ENCODE results near the gene ANKRD34A. TPM values are rescaled to one million over a fixed set of nuclear protein-coding genes. Genes with fewer than 3 reads are reported as not detected.

Gene ANKRD34A
- total and polyA plus RNA-seq, 2 of the 13 experiments (the other 11 are each of a cell fraction or from before 2014, with no cell fraction given) = 0.05 to 0.07 TPM

DNA sequence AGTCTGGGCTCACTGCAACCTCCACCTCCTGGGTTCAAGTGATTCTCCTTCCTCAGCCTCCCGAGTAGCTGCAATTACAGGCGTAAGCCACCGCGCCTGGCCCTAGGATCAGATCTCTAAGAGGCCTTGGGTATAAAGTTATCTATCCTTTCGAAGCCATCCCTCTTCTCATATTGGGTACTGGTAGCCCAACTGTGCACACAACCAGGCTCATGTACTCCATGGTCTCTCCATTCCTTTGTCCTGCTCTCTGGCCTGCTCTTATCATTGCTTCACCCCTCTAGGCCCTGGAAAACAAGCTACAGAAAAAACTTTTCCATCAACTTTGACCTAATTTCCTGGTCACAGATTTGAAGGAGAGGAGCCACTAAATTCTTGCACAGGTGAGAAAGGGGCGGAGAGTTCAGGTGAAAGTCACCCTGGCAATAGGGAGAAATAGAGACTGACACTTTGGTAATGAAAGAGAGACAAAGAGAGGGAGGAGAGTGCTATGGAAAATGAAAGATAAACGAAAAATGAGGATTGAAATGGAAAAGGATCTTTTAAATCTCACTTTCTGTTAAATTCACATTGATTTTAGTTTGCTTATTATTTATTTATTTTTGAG is 26.0 kb upstream of the ANKRD34A start (continued):
- TF ChIP-seq ZFX (CRISPR knock-in tag; IDR thresholded peaks at IDR 0.05; ENCODE audit: low read depth) (0 out of 2 replicates have a peak, but pooled peaks have one; percentile 19), ZNF691 (CRISPR knock-in tag; IDR thresholded peaks at IDR 0.05; ENCODE audit: borderline replicate concordance, low read depth) (no peak), ZNF615 (CRISPR knock-in tag; IDR thresholded peaks at IDR 0.05; ENCODE audit: borderline replicate concordance) (no peak), MXD3 (CRISPR knock-in tag; IDR thresholded peaks at IDR 0.05) (no peak), KLF13 (CRISPR knock-in tag; IDR thresholded peaks at IDR 0.05) (no peak), CHD2 (IDR thresholded peaks at IDR 0.05; ENCODE audit: low read depth, low read length) (no peak)
- TF ChIP-seq, protein P1, sequence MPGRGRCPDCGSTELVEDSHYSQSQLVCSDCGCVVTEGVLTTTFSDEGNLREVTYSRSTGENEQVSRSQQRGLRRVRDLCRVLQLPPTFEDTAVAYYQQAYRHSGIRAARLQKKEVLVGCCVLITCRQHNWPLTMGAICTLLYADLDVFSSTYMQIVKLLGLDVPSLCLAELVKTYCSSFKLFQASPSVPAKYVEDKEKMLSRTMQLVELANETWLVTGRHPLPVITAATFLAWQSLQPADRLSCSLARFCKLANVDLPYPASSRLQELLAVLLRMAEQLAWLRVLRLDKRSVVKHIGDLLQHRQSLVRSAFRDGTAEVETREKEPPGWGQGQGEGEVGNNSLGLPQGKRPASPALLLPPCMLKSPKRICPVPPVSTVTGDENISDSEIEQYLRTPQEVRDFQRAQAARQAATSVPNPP (CRISPR knock-in tag; IDR thresholded peaks at IDR 0.05) = no peak
- TF ChIP-seq, protein P2, sequence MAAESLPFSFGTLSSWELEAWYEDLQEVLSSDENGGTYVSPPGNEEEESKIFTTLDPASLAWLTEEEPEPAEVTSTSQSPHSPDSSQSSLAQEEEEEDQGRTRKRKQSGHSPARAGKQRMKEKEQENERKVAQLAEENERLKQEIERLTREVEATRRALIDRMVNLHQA (CRISPR knock-in tag; IDR thresholded peaks at IDR 0.05) = no peak

- no peak for DNase-seq (ENCODE audit: low spot score)
- Histone ChIP-seq H3K4me1 (ENCODE audit: insufficient read depth, low read length) (peaks cover 78% of the 10 kb centered on the region), H3K4me3 (replicated peaks in 1 of 3; ENCODE audit: insufficient read depth in 1 of 3, low read depth in 2 of 3, low read length in 3 of 3) (no peak overlapping the region), H3K27me3 (ENCODE audit: control insufficient read depth in 1 of 2, insufficient read depth in 2 of 2, low read length in 2 of 2) (no peaks in the 10 kb centered on the region), H3K36me3 (replicated peaks in 1 of 2; ENCODE audit: control insufficient read depth in 1 of 2, insufficient read depth in 2 of 2, low read length in 2 of 2) (peaks cover 2 to 6% of the 10 kb centered on the region in 2 experiments; a peak in 2 of 5 replicates), H3K9ac (ENCODE audit: insufficient read depth, low read depth, low read length) (no peak overlapping the region), H4K20me1 (ENCODE audit: insufficient read depth, low read length) (peaks cover 25% of the 10 kb centered on the region), H3K79me2 (ENCODE audit: insufficient read depth, low read length) (peaks cover 4% of the 10 kb centered on the region), H3K4me2 (ENCODE audit: low read depth, low read length) (no peak overlapping the region), H3K9me3 (ENCODE audit: low read length) (no peaks in the 10 kb centered on the region), H3K27ac (ENCODE audit: extremely low read length, insufficient read depth, low read length) (no peak overlapping the region), H2AFZ (ENCODE audit: low read length) (no peak overlapping the region)
- intact Hi-C loops (cut with micrococcal nuclease; ENCODE audit: unreplicated experiment) (no loop called here), in situ Hi-C loops (cut with HindIII; ENCODE audit: extremely low pct_ligation_motif_present, low pct_unique_long_range_greater_than_20kb) (no loop called here)
- FAIRE-seq = no peak
- ATAC-seq = no peak
- WGBS (ENCODE audit: low lambda C conversion rate) = 47% methylated on average over 5 of the region's 5 CpGs
- ChIA-PET CTCF (ENCODE audit: low intra/inter-chr PET ratio, low total read pairs) (no interaction called here), POLR2A (interaction anchor here (1.6 kb wide), 1 partner anchor 9 kb away, joined by 4 read pairs; no protein-coding TSS in a partner anchor)
- no TSS peak for BruUV-seq (replicated peaks)
- TF ChIP-seq IKZF4 (CRISPR knock-in tag; IDR thresholded peaks at IDR 0.05; ENCODE audit: borderline replicate concordance, low read depth, not compliant biosample characterization) (no peak), TEAD3 (CRISPR knock-in tag; optimal IDR thresholded peaks at IDR 0.05; ENCODE audit: borderline replicate concordance) (no peak), FOXO1 (CRISPR knock-in tag; IDR thresholded peaks at IDR 0.05) (no peak), ZNF776 (CRISPR knock-in tag; IDR thresholded peaks at IDR 0.05) (no peak), RARA (CRISPR knock-in tag; IDR thresholded peaks at IDR 0.05) (no peak), PHF21A (CRISPR knock-in tag; IDR thresholded peaks at IDR 0.05) (no peak), ZBTB20 (CRISPR knock-in tag; IDR thresholded peaks at IDR 0.05; ENCODE audit: borderline replicate concordance, low read depth) (no peak), GATAD2A (CRISPR knock-in tag; IDR thresholded peaks at IDR 0.05) (no peak), ZNF562 (CRISPR knock-in tag; IDR thresholded peaks at IDR 0.05; ENCODE audit: borderline replicate concordance) (no peak), NR2F2 (IDR thresholded peaks at IDR 0.05; ENCODE audit: borderline replicate concordance, low read depth) (no peak), ZNF34 (CRISPR knock-in tag; IDR thresholded peaks at IDR 0.05; ENCODE audit: borderline replicate concordance) (no peak)
These were observed 24.4 kb upstream of the ANKRD34A start for GRCh38 chr1:145988773-145989172.
